GM12873 (cell line): ENCODE data around the gene CCND1.

Experiments used
- CTCF ChIP-seq: IDR thresholded peaks from 2 replicates; pipeline ENCODE4 v1.5.1; 2012; ENCODE audit warnings: low read depth, mild to moderate bottlenecking, moderate library complexity, low read length, control low read depth; ENCODE audit not compliant: insufficient read depth; ENCODE audit errors: missing control alignments

The CCND1 gene

GRCh38 chr11:69702769-69703452 is 62.0 kb downstream of the CCND1 start:
- no peak for TF ChIP-seq CTCF

DNA sequence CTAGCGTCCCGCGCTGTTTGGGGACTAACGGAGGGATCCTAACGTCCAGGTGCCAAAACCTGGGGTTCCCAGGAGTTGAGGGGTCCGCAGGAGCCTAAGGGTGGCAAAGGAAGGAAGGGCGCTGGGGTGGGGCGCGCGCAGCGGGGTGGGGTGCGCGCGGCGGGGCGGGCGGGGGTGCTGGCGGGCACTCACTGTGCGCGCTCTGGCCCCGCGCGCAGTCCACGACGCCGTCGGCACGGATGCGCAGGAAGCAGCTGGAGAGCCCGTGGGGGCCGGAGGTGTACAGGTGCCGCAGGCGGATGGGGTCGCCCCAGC is 62.5 kb downstream of the CCND1 start:
- no peak for TF ChIP-seq CTCF
